ENCODE data around the gene ACTN3.
"Not testable (repeated sequence)": the region's sequence is repeated elsewhere in the genome, so short reads cannot be mapped to it uniquely, and the experiment has no call there.

The ACTN3 gene

GRCh38 chr11:66566221-66566620, 19.5 kb downstream of the ACTN3 start:
- DNase-seq, result no peak

DNA sequence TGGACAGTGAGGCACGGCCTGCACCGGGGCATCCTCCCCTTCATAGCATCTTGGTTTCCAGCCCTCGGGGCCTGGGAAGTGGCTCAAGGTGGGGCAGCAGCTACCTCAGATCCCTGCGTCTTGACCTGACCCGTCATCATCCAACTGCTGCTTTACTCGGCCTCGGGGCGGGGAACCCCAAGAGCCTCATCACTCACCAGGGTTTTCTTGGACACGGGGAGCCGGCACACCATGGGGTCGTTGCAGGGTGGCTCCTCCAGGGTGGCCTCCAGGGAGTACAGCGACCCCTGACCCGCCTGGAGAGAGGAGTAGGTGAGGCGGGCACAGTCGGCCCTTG, 21.1 kb downstream of the ACTN3 start:
- no peak for DNase-seq

GRCh38 chr11:66568124-66568916, 21.6 kb downstream of the ACTN3 start, which contains the start of gene CTSF:
Gene CTSF, minus strand, starts transcription at chr11:66568606. Its CDS starts 120 bp downstream, at chr11:66568486.
- DNase-seq, result peak; percentile 83

- DNase-seq, result no peak
These were observed 22.4 kb downstream of the ACTN3 start for GRCh38 chr11:66569076-66569475.

GRCh38 chr11:66570079-66570849, 23.6 kb downstream of the ACTN3 start:
- DNase-seq, result no peak

DNA sequence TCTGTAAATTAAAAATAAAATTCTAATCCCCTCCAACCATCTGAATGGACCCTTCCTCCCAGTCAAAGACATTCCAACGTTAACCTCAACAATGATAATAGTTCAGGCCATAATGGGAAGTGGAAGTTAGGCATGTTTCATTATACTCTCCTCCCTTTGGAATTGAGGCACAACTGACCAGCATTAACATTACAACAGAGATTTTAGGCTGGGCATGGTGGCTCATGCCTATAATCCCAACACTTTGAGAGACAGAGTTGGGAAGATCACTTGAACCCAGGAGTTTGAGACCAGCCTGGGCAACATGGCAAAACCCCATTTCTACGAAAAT, 24.1 kb downstream of the ACTN3 start:
- DNase-seq, result no peak

- DNase-seq, result peak; percentile 73
These were observed 32.4 kb downstream of the ACTN3 start for GRCh38 chr11:66579017-66579606.

DNA sequence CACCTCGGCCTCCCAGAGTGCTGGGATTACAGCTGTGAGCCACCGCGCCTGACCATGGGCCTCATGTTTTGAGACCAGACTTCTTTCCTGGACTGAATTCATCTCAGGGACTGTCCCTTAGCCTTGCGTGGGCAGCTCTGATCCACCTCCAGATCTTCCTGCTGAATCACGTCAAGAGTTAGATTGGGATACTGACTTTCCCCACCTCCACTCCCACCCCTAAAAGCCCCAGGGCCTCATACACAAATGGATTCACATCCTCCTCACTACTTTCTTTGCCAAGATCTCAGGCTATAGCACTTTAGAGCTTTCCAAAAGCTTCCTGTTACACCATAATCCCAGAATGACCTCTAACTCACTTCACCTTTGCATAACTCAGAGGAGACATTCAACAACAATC, 34.1 kb downstream of the ACTN3 start:
- DNase-seq, result no peak

GRCh38 chr11:66581261-66581660, 34.6 kb downstream of the ACTN3 start:
- no peak for DNase-seq

GRCh38 chr11:66582565-66583147, 36.0 kb downstream of the ACTN3 start:
- not testable (repeated sequence) for DNase-seq

GRCh38 chr11:66585447-66585846, 38.7 kb downstream of the ACTN3 start:
- not testable (repeated sequence) for DNase-seq

DNA sequence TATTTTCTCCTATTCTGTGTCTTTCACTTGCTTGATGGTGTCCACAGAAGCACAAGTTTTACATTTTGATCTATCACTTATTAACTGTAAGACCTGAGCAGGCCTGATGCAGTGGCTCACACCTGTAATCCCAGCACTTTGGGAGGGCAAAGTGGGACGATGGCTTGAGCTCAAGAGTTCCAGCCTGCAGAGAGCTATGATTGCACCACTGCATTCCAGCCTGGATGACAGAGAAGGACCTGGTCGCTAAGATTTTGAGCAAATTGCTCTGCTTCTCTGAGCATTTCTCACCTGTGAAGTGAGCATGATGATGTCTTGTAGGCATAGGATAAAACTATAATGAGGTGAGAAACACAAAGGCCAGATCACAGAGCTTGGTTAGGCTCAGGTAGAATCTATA, 39.4 kb downstream of the ACTN3 start:
- DNase-seq, result no peak

DNA sequence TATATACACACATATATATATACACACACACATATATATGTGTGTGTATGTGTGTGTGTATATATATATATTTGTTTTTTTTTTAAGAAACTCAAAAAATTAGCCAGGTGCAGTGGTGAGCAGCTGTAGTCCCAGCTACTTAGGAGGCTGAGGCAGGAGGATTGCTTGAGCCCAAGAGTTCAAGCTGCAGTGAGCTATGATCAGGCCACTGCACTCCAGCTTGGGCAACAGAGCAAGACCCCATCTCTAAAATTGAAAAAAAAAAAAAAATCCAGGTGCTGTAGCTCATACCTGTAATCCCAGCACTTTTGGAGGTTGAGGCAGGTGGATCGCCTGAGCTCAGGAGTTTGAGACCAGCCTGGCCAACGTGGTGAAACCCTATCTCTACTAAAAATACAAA, 42.6 kb downstream of the ACTN3 start:
- not testable (repeated sequence) for DNase-seq

- DNase-seq, result no peak
These were observed 43.4 kb downstream of the ACTN3 start for GRCh38 chr11:66589996-66590675.

GRCh38 chr11:66591175-66591574, 44.5 kb downstream of the ACTN3 start:
- DNase-seq, result no peak

GRCh38 chr11:66592457-66593302, 46.0 kb downstream of the ACTN3 start, which contains the start of the genes CCDC87 and CCS:
Gene CCDC87, minus strand, starts transcription at chr11:66593063. Its CDS starts 48 bp downstream, at chr11:66593015.
Gene CCS, plus strand, starts transcription at chr11:66593185. Its CDS starts 77 bp downstream, at chr11:66593262.
- peak; percentile 95 for DNase-seq

DNA sequence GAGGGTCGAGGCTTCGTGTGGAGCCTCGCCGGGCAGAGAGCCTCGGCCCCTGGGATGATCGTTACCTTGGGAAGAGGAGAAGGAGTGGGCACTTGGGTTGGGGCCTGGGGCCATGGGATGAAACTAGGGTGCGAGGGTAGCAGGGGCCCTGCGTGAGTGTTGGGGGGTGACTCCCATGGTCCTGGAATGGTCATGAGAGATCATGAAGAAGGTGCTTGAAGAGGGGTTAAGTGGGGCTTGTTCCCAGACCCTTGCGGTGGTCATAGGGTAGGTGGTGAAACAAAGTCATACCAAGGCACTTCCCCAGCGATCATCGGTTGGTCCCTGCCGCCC, 46.6 kb downstream of the ACTN3 start:
- no peak for DNase-seq

- DNase-seq, result no peak
These were observed 46.9 kb downstream of the ACTN3 start for GRCh38 chr11:66593650-66594049.

DNA sequence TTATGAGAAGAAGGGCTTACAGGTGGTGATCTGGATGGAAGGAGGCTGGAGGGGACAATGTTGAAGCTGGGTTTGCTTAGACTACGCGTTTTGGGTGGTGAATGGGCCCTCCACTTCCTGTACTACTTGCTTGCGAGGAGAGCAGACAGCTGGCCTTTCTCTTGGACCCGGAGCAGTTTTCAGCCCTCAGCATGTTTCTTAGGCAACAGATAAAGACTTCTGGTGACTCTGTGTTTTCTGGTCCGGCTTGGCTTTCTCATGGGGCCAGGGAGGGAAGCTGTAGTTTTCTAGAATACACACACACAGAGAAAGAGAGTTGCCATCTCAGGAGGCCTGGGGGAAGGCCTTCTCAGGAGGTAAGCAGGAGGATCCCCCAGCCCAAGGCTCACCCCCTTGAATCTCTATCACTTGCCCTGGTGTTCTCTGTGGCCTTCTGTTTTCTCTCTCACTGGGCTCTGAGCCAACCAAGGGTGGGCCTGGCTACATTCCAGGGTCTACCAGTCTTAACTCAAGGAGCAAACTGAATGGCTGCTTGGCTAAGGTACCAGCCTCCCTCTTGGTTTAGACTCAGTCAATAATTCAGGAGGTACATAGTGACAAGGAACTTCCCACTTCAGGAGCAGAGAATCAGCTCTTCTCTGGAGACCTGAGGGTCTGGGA, 48.7 kb downstream of the ACTN3 start:
- DNase-seq, result no peak

- no peak for DNase-seq
These were observed 52.3 kb downstream of the ACTN3 start for GRCh38 chr11:66598993-66599392.

- DNase-seq, result no peak
These were observed 53.5 kb downstream of the ACTN3 start for GRCh38 chr11:66600219-66600618.

All from right kidney (tissue), 1 donor.